ENCODE results near the gene PLA2G6. TPM values are rescaled to one million over a fixed set of nuclear protein-coding genes. Genes with fewer than 3 reads are reported as not detected.

PLA2G6 gene
- total and polyA plus RNA-seq, 9 of the 15 experiments (the other 6 are each of a cell fraction or from before 2014, with no cell fraction given) = 0.11 to 12.2 (median 9.7) TPM

- TF ChIP-seq MAFG (tag; conservative IDR thresholded peaks at IDR 0.05) (no peak), ZNF766 (CRISPR knock-in tag; conservative IDR thresholded peaks at IDR 0.05) (peak; percentile 89), POLR2B (IDR thresholded peaks at IDR 0.05; ENCODE audit: low read depth, partially characterized antibody) (no peak), SP2 (IDR thresholded peaks at IDR 0.05; ENCODE audit: extremely low read depth, low read depth, low read length, poor library complexity, severe bottlenecking) (no peak), ZBTB12 (CRISPR knock-in tag; IDR thresholded peaks at IDR 0.05) (no peak), FOXP1 (CRISPR knock-in tag; IDR thresholded peaks at IDR 0.05) (no peak), CEBPG (CRISPR knock-in tag; IDR thresholded peaks at IDR 0.05) (no peak), CEBPG (tag; conservative IDR thresholded peaks at IDR 0.05 in 1 of 2, IDR thresholded peaks at IDR 0.05 in 1 of 2) (no peak), POLR2AphosphoS5 (IDR thresholded peaks at IDR 0.05; ENCODE audit: control insufficient read depth, insufficient read depth, low read depth, low read length) (peak; percentile 35; the same call in 1 of the 2 replicates), HES1 (IDR thresholded peaks at IDR 0.05; ENCODE audit: low read depth) (no peak), SMAD4 (CRISPR knock-in tag; conservative IDR thresholded peaks at IDR 0.05) (peak; percentile 22; the same call in 1 of the 2 replicates), MYBL2 (IDR thresholded peaks at IDR 0.05; ENCODE audit: low read depth) (no peak), MYBL2 (CRISPR knock-in tag; IDR thresholded peaks at IDR 0.05; ENCODE audit: borderline replicate concordance) (no peak), OTX1 (CRISPR knock-in tag; IDR thresholded peaks at IDR 0.05) (no peak), ZNF354B (CRISPR knock-in tag; IDR thresholded peaks at IDR 0.05) (no peak), PBX2 (CRISPR knock-in tag; IDR thresholded peaks at IDR 0.05; ENCODE audit: low read depth) (no peak), PBX2 (tag; conservative IDR thresholded peaks at IDR 0.05; ENCODE audit: low read depth) (0 out of 2 replicates have a peak, but pooled peaks have one; percentile 13), FOXA3 (CRISPR knock-in tag; conservative IDR thresholded peaks at IDR 0.05 in 1 of 2, IDR thresholded peaks at IDR 0.05 in 1 of 2) (peak; percentile 82 to 89), CBFA2T3 (IDR thresholded peaks at IDR 0.05) (peak; percentile 94)
- TF ChIP-seq, protein P1, sequence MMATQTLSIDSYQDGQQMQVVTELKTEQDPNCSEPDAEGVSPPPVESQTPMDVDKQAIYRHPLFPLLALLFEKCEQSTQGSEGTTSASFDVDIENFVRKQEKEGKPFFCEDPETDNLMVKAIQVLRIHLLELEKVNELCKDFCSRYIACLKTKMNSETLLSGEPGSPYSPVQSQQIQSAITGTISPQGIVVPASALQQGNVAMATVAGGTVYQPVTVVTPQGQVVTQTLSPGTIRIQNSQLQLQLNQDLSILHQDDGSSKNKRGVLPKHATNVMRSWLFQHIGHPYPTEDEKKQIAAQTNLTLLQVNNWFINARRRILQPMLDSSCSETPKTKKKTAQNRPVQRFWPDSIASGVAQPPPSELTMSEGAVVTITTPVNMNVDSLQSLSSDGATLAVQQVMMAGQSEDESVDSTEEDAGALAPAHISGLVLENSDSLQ (IDR thresholded peaks at IDR 0.05) = peak; percentile 62
- TF ChIP-seq, protein P2, sequence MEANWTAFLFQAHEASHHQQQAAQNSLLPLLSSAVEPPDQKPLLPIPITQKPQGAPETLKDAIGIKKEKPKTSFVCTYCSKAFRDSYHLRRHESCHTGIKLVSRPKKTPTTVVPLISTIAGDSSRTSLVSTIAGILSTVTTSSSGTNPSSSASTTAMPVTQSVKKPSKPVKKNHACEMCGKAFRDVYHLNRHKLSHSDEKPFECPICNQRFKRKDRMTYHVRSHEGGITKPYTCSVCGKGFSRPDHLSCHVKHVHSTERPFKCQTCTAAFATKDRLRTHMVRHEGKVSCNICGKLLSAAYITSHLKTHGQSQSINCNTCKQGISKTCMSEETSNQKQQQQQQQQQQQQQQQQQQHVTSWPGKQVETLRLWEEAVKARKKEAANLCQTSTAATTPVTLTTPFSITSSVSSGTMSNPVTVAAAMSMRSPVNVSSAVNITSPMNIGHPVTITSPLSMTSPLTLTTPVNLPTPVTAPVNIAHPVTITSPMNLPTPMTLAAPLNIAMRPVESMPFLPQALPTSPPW (CRISPR knock-in tag; IDR thresholded peaks at IDR 0.05) = peak; percentile 39; the same call in 1 of the 2 replicates
Observed at GRCh38 chr22:38163844-38164550, 17.6 kb downstream of the PLA2G6 start (continued).

Data from K562 (cell line).